BLaER1 treated with 17β-estradiol and CSF1 and Interleukin-3, amounts not matched to agents 10 nM and 100 nM (cell line): ENCODE data around the gene AQP2.

Experiments used
- H3K27ac ChIP-seq, 11 experiments: shearing (Covaris generic); formaldehyde crosslinking; 2 replicates each; pipeline ENCODE4 v1.8.1; 2022
- H3K27me3 ChIP-seq, 11 experiments: shearing (Covaris generic); formaldehyde crosslinking; 2 replicates each; pipeline ENCODE4 v1.8.1; 2022
- H3K36me3 ChIP-seq, 11 experiments: shearing (Covaris generic); formaldehyde crosslinking; 2 replicates each; pipeline ENCODE4 v1.8.1; 2022
- H3K4me1 ChIP-seq, 10 experiments: shearing (Covaris generic); formaldehyde crosslinking; 2 replicates each; pipeline ENCODE4 v1.8.1; 2022
- H3K4me2 ChIP-seq, 11 experiments: shearing (Covaris generic); formaldehyde crosslinking; 2 replicates each; pipeline ENCODE4 v1.8.1; 2022
- H3K4me3 ChIP-seq, 10 experiments: shearing (Covaris generic); formaldehyde crosslinking; 2 replicates each; pipeline ENCODE4 v1.8.1; 2022
- H3K9ac ChIP-seq, 11 experiments: shearing (Covaris generic); formaldehyde crosslinking; 2 replicates each; pipeline ENCODE4 v1.8.1; 2022
- H3K9me3 ChIP-seq, 11 experiments: shearing (Covaris generic); formaldehyde crosslinking; replicated peaks in 1 of 11; 2 replicates each; pipeline ENCODE4 v1.8.1; 2022
- H4K20me1 ChIP-seq, 11 experiments: shearing (Covaris generic); formaldehyde crosslinking; 2 replicates each; pipeline ENCODE4 v1.8.1; 2022
- Cebpa-rat ChIP-seq, 11 experiments: shearing (Covaris generic); IDR thresholded peaks; 2 replicates each; pipeline ENCODE4 v1.8.1; 2022

The AQP2 gene

GRCh38 chr12:49942921-49943624 lies 7.5 kb upstream of the AQP2 start:
- peak overlapping the region in 10 of 11 experiments; percentile 36 to 83 (median 66); a peak in 16 of 22 replicates for H3K4me2 ChIP-seq

GRCh38 chr12:49943625-49943960 lies 6.9 kb upstream of the AQP2 start:
- Histone ChIP-seq H3K9ac (no peak overlapping the region), H3K36me3 (no peaks in the 10 kb centered on the region), H3K4me2 (peak overlapping the region in 9 of 11 experiments; percentile 0 to 83 (median 45); a peak in 12 of 22 replicates), H3K27ac (no peak overlapping the region), H3K4me1 (peaks cover 26 to 45% (median 36%) of the 10 kb centered on the region in 10 experiments), H3K27me3 (peaks cover 0 to 5% (median 0%) of the 10 kb centered on the region in 11 experiments; a peak in 3 of 22 replicates), H4K20me1 (no peaks in the 10 kb centered on the region; a peak in 2 of 22 replicates), H3K9me3 (no peaks in the 10 kb centered on the region), H3K4me3 (no peak overlapping the region)
- TF ChIP-seq Cebpa-rat (IDR thresholded peaks at IDR 0.05) = no peak

More at GRCh38 chr12:49942921-49943624, 7.5 kb upstream of the AQP2 start:
- Histone ChIP-seq H3K36me3 (no peaks in the 10 kb centered on the region), H3K27me3 (peaks cover 0 to 5% (median 0%) of the 10 kb centered on the region in 11 experiments; a peak in 3 of 22 replicates), H3K9me3 (no peaks in the 10 kb centered on the region), H3K9ac (no peak overlapping the region), H3K4me3 (no peak overlapping the region), H3K27ac (no peak overlapping the region), H3K4me1 (peaks cover 23 to 43% (median 36%) of the 10 kb centered on the region in 10 experiments), H4K20me1 (no peaks in the 10 kb centered on the region; a peak in 2 of 22 replicates)
- no peak for TF ChIP-seq Cebpa-rat (IDR thresholded peaks at IDR 0.05)

GRCh38 chr12:49944046-49944445 lies 6.5 kb upstream of the AQP2 start:
- Histone ChIP-seq H3K36me3 (no peaks in the 10 kb centered on the region), H3K27ac (no peak overlapping the region), H3K4me1 (peaks cover 30 to 49% (median 37%) of the 10 kb centered on the region in 10 experiments), H3K9me3 (no peaks in the 10 kb centered on the region), H3K4me2 (peak overlapping the region in 9 of 11 experiments; percentile 0 to 83 (median 41); a peak in 13 of 22 replicates), H3K27me3 (peaks cover 0 to 5% (median 0%) of the 10 kb centered on the region in 11 experiments; a peak in 3 of 22 replicates), H3K4me3 (no peak overlapping the region), H3K9ac (no peak overlapping the region), H4K20me1 (no peaks in the 10 kb centered on the region; a peak in 2 of 22 replicates)
- TF ChIP-seq Cebpa-rat (IDR thresholded peaks at IDR 0.05) = no peak

- Histone ChIP-seq H3K4me1 (peaks cover 33 to 50% (median 37%) of the 10 kb centered on the region in 10 experiments), H3K4me3 (no peak overlapping the region), H3K9ac (no peak overlapping the region), H3K36me3 (no peaks in the 10 kb centered on the region), H3K4me2 (peak overlapping the region in 10 of 11 experiments; percentile 68 to 93 (median 78); a peak in 18 of 22 replicates), H4K20me1 (no peaks in the 10 kb centered on the region; a peak in 2 of 22 replicates), H3K27ac (no peak overlapping the region), H3K27me3 (peaks cover 0 to 5% (median 0%) of the 10 kb centered on the region in 11 experiments; a peak in 3 of 22 replicates), H3K9me3 (no peaks in the 10 kb centered on the region)
- no peak for TF ChIP-seq Cebpa-rat (IDR thresholded peaks at IDR 0.05)
Observed at GRCh38 chr12:49944718-49945117, 5.8 kb upstream of the AQP2 start.

GRCh38 chr12:49945394-49946080 lies 5.0 kb upstream of the AQP2 start:
- Histone ChIP-seq H3K9me3 (no peaks in the 10 kb centered on the region), H3K4me1 (peaks cover 33 to 50% (median 37%) of the 10 kb centered on the region in 10 experiments), H4K20me1 (no peaks in the 10 kb centered on the region; a peak in 2 of 22 replicates), H3K27ac (peak overlapping the region in 4 of 11 experiments; percentile 11 to 59 (median 42); a peak in 8 of 22 replicates), H3K4me2 (peak overlapping the region; percentile 68 to 94 (median 79)), H3K9ac (peak overlapping the region in 10 of 11 experiments; percentile 15 to 68 (median 56); a peak in 17 of 22 replicates), H3K27me3 (peaks cover 0 to 5% (median 0%) of the 10 kb centered on the region in 11 experiments; a peak in 3 of 22 replicates), H3K4me3 (peak overlapping the region in 9 of 10 experiments; percentile 28 to 54 (median 40); a peak in 12 of 20 replicates), H3K36me3 (no peaks in the 10 kb centered on the region)
- no peak for TF ChIP-seq Cebpa-rat (IDR thresholded peaks at IDR 0.05)

- no peaks in the 10 kb centered on the region for H3K36me3 ChIP-seq
- no peak overlapping the region for H3K4me3 ChIP-seq
- H3K9ac ChIP-seq = peak overlapping the region in 1 of 11 experiments; percentile 62; a peak in 1 of 22 replicates
- H3K4me2 ChIP-seq = peak overlapping the region in 3 of 11 experiments; percentile 73 to 84 (median 83); a peak in 5 of 22 replicates
- peaks cover 0 to 5% (median 0%) of the 10 kb centered on the region in 11 experiments; a peak in 3 of 22 replicates for H3K27me3 ChIP-seq
- H3K9me3 ChIP-seq = no peaks in the 10 kb centered on the region
- H3K4me1 ChIP-seq = peaks cover 37 to 54% (median 43%) of the 10 kb centered on the region in 10 experiments
- no peak overlapping the region for H3K27ac ChIP-seq
- no peak for TF ChIP-seq Cebpa-rat (IDR thresholded peaks at IDR 0.05)
- H4K20me1 ChIP-seq = no peaks in the 10 kb centered on the region; a peak in 2 of 22 replicates
Observed at GRCh38 chr12:49946086-49946485, 4.5 kb upstream of the AQP2 start.

- H4K20me1 ChIP-seq = no peaks in the 10 kb centered on the region; a peak in 2 of 22 replicates
- H3K27ac ChIP-seq = no peak overlapping the region
- peaks cover 41 to 58% (median 47%) of the 10 kb centered on the region in 10 experiments for H3K4me1 ChIP-seq
- H3K9ac ChIP-seq = no peak overlapping the region
- H3K4me3 ChIP-seq = no peak overlapping the region
- H3K4me2 ChIP-seq = no peak overlapping the region
- TF ChIP-seq Cebpa-rat (IDR thresholded peaks at IDR 0.05) = no peak
- H3K27me3 ChIP-seq = peaks cover 0 to 5% (median 0%) of the 10 kb centered on the region in 11 experiments; a peak in 3 of 22 replicates
- no peaks in the 10 kb centered on the region for H3K36me3 ChIP-seq
- no peaks in the 10 kb centered on the region for H3K9me3 ChIP-seq
Observed at GRCh38 chr12:49946497-49946896, 4.0 kb upstream of the AQP2 start.

- TF ChIP-seq Cebpa-rat (IDR thresholded peaks at IDR 0.05) = no peak
- Histone ChIP-seq H3K4me1 (peaks cover 39 to 59% (median 47%) of the 10 kb centered on the region in 10 experiments), H3K4me2 (no peak overlapping the region), H4K20me1 (no peaks in the 10 kb centered on the region; a peak in 2 of 22 replicates), H3K9me3 (no peaks in the 10 kb centered on the region), H3K36me3 (no peaks in the 10 kb centered on the region), H3K27me3 (peaks cover 0 to 9% (median 2%) of the 10 kb centered on the region in 11 experiments; a peak in 5 of 22 replicates), H3K9ac (no peak overlapping the region), H3K4me3 (no peak overlapping the region), H3K27ac (no peak overlapping the region)
Observed at GRCh38 chr12:49947593-49948226, 2.8 kb upstream of the AQP2 start.
